Body of pancreas (tissue), 4 donors: ENCODE data around the gene GUCA1A. TPM values are rescaled to one million over a fixed set of nuclear protein-coding genes. Genes with fewer than 3 reads are reported as not detected.
A peak's percentile ranks its signal among the peaks of the same experiment; 100 is the strongest.

Source experiments
- ATAC-seq: fragments of 150-250 bp; one replicate; pipeline ENCODE4 v1.9.1; 2016
- DNase-seq, 4 donors: peaks; one replicate each; pipeline ENCODE4 v3.0.0-alpha.2; 2019
- H3K27ac ChIP-seq, 4 donors: fragments of 200-600 bp; sonication (generic); 1 replicate in 3 of 4; 2 replicates in 1 of 4; pipeline versions ENCODE4 v1.5.1 to v1.6.1; 2016 to 2019; ENCODE audit warnings: mild to moderate bottlenecking in 1 of 4, mixed read lengths in 1 of 4, moderate library complexity in 1 of 4
- H3K27me3 ChIP-seq, 2 donors: fragments of 200-600 bp; sonication (generic); one replicate each; pipeline ENCODE4 v1.6.0; 2016; ENCODE audit warnings: mild to moderate bottlenecking in 1 of 2
- H3K36me3 ChIP-seq, 2 donors: fragments of 200-600 bp; sonication (generic); replicated peaks in 1 of 2; 2 replicates each; pipeline ENCODE4 v1.5.1; 2016; ENCODE audit warnings: low read depth in 2 of 2; ENCODE audit not compliant: insufficient read depth in 1 of 2
- H3K4me1 ChIP-seq: fragments of 200-600 bp; sonication (generic); one replicate; pipeline ENCODE4 v1.6.0; 2016
- H3K4me3 ChIP-seq, 2 donors: fragments of 200-600 bp; sonication (generic); 1 replicate in 1 of 2; 2 replicates in 1 of 2; pipeline ENCODE4 v1.5.1; 2016 to 2019
- H3K9me3 ChIP-seq, 3 donors: fragments of 200-600 bp; sonication (generic); 1 replicate in 2 of 3; 2 replicates in 1 of 3; pipeline ENCODE4 v1.5.1; 2016
- CTCF ChIP-seq, 7 experiments: fragments of 450-650 bp in 4 of 7; fragments of 200-600 bp in 3 of 7; sonication (generic) in 3 of 7; IDR thresholded peaks; one replicate each; pipeline ENCODE4 v1.5.1; 2016 to 2019; ENCODE audit warnings: antibody characterized with exemption in 7 of 7
- POLR2A ChIP-seq, 3 donors: fragments of 450-650 bp; IDR thresholded peaks; one replicate each; pipeline ENCODE4 v1.6.1; 2016; ENCODE audit warnings: antibody characterized with exemption in 3 of 3, mild to moderate bottlenecking in 2 of 3
- WGBS, 2 donors: methylation state at CpG; one replicate each; pipeline ENCODE4 v1.1.5; 2017; 5-methylcytosine and 5-hydroxymethylcytosine counted together
- intact Hi-C: fragments of 100-400 bp; cut with DNase I; formaldehyde crosslinking; loops from one replicate; pipeline ENCODE4 v1.15.1; 2023
- total RNA-seq, 2 donors: library from RNA; depleted of rRNA; stranded (reverse); fragments of >200 nt; gene quantifications; one replicate each; pipeline ENCODE4 v1.1.0, GENCODE V29; 2016

Gene GUCA1A
- total RNA-seq, 2 donors from 2014 or later = not detected

DNA sequence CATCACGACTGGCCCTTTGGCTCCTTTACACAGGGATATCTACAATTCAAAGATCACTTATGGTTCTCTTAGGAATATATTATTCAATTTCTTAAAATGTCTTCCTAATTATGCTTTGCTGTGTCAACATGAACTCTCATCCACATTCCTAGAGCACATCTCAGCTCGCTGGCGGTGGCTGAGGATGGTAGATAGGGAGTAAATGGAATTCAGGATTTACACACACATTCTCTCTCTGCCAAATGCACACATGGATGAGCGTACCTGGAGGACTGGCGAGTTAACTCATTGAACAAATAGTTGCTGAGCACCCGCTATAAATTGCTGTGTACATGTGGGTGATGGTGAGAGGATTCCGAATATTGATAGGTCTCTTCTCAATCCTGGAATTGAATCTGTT lies 49.3 kb downstream of the GUCA1A start:
- H3K27me3 ChIP-seq = no peaks in the 10 kb centered on the region
- 66 to 67% methylated on average over 7 of the region's 7 CpGs for WGBS, 2 donors
- TF ChIP-seq POLR2A (IDR thresholded peaks at IDR 0.05) (no peak), CTCF (IDR thresholded peaks at IDR 0.05) (no peak)
- ATAC-seq (no peak), DNase-seq (no peak)
- H3K4me3 ChIP-seq = no peak overlapping the region
- peaks cover 17% of the 10 kb centered on the region for H3K4me1 ChIP-seq
- no peaks in the 10 kb centered on the region for H3K9me3 ChIP-seq
- intact Hi-C loops = no loop called here
- H3K27ac ChIP-seq = no peak overlapping the region
- H3K36me3 ChIP-seq = no peaks in the 10 kb centered on the region

GRCh38 chr6:42224222-42225028 lies 51.3 kb downstream of the GUCA1A start:
- intact Hi-C loops = no loop called here
- Histone ChIP-seq H3K27ac (no peak overlapping the region), H3K9me3 (no peaks in the 10 kb centered on the region), H3K27me3 (no peaks in the 10 kb centered on the region), H3K4me1 (peaks cover 15% of the 10 kb centered on the region), H3K36me3 (no peaks in the 10 kb centered on the region), H3K4me3 (no peak overlapping the region)
- DNase-seq (no peak), ATAC-seq (no peak)
- TF ChIP-seq CTCF (IDR thresholded peaks at IDR 0.05) = no peak
- no peak for TF ChIP-seq POLR2A (IDR thresholded peaks at IDR 0.05)
- 56 to 63% methylated on average over 12 of the region's 12 CpGs for WGBS, 2 donors

- intact Hi-C loops = no loop called here
Measured at GRCh38 chr6:42225029-42225339, 51.8 kb downstream of the GUCA1A start.

GRCh38 chr6:42225419-42225818 lies 52.3 kb downstream of the GUCA1A start:
- intact Hi-C loops = no loop called here
- Histone ChIP-seq H3K27ac (no peak overlapping the region), H3K4me1 (peaks cover 15% of the 10 kb centered on the region), H3K9me3 (no peaks in the 10 kb centered on the region), H3K4me3 (no peak overlapping the region), H3K36me3 (no peaks in the 10 kb centered on the region), H3K27me3 (no peaks in the 10 kb centered on the region)
- no peak for ATAC-seq
- no peak for DNase-seq
- 43 to 47% methylated on average over 4 of the region's 4 CpGs for WGBS, 2 donors
- TF ChIP-seq CTCF (IDR thresholded peaks at IDR 0.05) = no peak
- no peak for TF ChIP-seq POLR2A (IDR thresholded peaks at IDR 0.05)

More at GRCh38 chr6:42225029-42225339, 51.8 kb downstream of the GUCA1A start:
- no peak for ATAC-seq
- Histone ChIP-seq H3K4me1 (peaks cover 15% of the 10 kb centered on the region), H3K36me3 (no peaks in the 10 kb centered on the region), H3K27me3 (no peaks in the 10 kb centered on the region), H3K4me3 (no peak overlapping the region), H3K27ac (no peak overlapping the region), H3K9me3 (no peaks in the 10 kb centered on the region)
- TF ChIP-seq CTCF (IDR thresholded peaks at IDR 0.05) (no peak), POLR2A (IDR thresholded peaks at IDR 0.05) (no peak)
- no peak for DNase-seq

- Histone ChIP-seq H3K36me3 (no peaks in the 10 kb centered on the region), H3K27ac (peak overlapping the region in 3 of 4 donors; percentile 54 to 61 (median 60)), H3K4me3 (no peak overlapping the region), H3K9me3 (no peaks in the 10 kb centered on the region), H3K27me3 (no peaks in the 10 kb centered on the region), H3K4me1 (peaks cover 15% of the 10 kb centered on the region)
- ATAC-seq (no peak), DNase-seq (no peak)
- no peak for TF ChIP-seq POLR2A (IDR thresholded peaks at IDR 0.05)
- TF ChIP-seq CTCF (IDR thresholded peaks at IDR 0.05) = no peak
- intact Hi-C loops = no loop called here
- 34 to 39% methylated on average over 3 of the region's 3 CpGs for WGBS, 2 donors
Measured at GRCh38 chr6:42226161-42226611, 53.0 kb downstream of the GUCA1A start.
